Measurements from ENCODE around the gene CMTM8.
"Not testable (repeated sequence)": the region's sequence is repeated elsewhere in the genome, so short reads cannot be mapped to it uniquely, and the experiment has no call there.

Gene CMTM8

GRCh38 chr3:32389577-32389976 lies 151.1 kb downstream of the CMTM8 start:
- not testable (repeated sequence) for DNase-seq

- DNase-seq = peak; percentile 8
These were observed 153.4 kb downstream of the CMTM8 start, which contains the start of gene CMTM7 for GRCh38 chr3:32391643-32392535. Gene CMTM7, plus strand, starts transcription at chr3:32391853. Its CDS starts 54 bp downstream, at chr3:32391907.

GRCh38 chr3:32392536-32393302 lies 154.2 kb downstream of the CMTM8 start:
- DNase-seq = no peak

- DNase-seq = no peak
These were observed 157.0 kb downstream of the CMTM8 start for GRCh38 chr3:32395496-32395895.

- no peak for DNase-seq
These were observed 159.5 kb downstream of the CMTM8 start for GRCh38 chr3:32397941-32398340.

GRCh38 chr3:32398531-32398930 lies 160.1 kb downstream of the CMTM8 start:
- no peak for DNase-seq

- peak; percentile 28 for DNase-seq
These were observed 160.6 kb downstream of the CMTM8 start for GRCh38 chr3:32399030-32399620.

GRCh38 chr3:32401126-32401525 lies 162.6 kb downstream of the CMTM8 start:
- DNase-seq = peak; percentile 20

GRCh38 chr3:32401556-32402081 lies 163.1 kb downstream of the CMTM8 start:
- peak; percentile 70 for DNase-seq

GRCh38 chr3:32403663-32404062 lies 165.2 kb downstream of the CMTM8 start:
- peak; percentile 30 for DNase-seq

GRCh38 chr3:32404714-32405113 lies 166.2 kb downstream of the CMTM8 start:
- DNase-seq = no peak

GRCh38 chr3:32405155-32405554 lies 166.7 kb downstream of the CMTM8 start:
- DNase-seq = no peak

- no peak for DNase-seq
These were observed 167.3 kb downstream of the CMTM8 start for GRCh38 chr3:32405711-32406323.

- DNase-seq = peak; percentile 43
These were observed 168.3 kb downstream of the CMTM8 start for GRCh38 chr3:32406486-32407408.

- peak; percentile 15 for DNase-seq
These were observed 172.1 kb downstream of the CMTM8 start for GRCh38 chr3:32410367-32411246.

GRCh38 chr3:32411442-32411841 lies 173.0 kb downstream of the CMTM8 start:
- no peak for DNase-seq

GRCh38 chr3:32412887-32413286 lies 174.4 kb downstream of the CMTM8 start:
- DNase-seq = no peak

- DNase-seq = no peak
These were observed 175.5 kb downstream of the CMTM8 start for GRCh38 chr3:32413845-32414521.

- no peak for DNase-seq
These were observed 176.2 kb downstream of the CMTM8 start for GRCh38 chr3:32414522-32415202.

Data from DMS79 treated with DMSO at 0.1 percent for 48 hours (cell line).